ENCODE results near the gene CARD9. TPM values are rescaled to one million over a fixed set of nuclear protein-coding genes. Genes with fewer than 3 reads are reported as not detected.

Gene CARD9
- total and polyA plus RNA-seq, 2 of the 8 experiments (the other 6 are each of a cell fraction or from before 2014, with no cell fraction given) = 0.15 to 1.1 TPM

GRCh38 chr9:136380381-136380780, 6.9 kb upstream of the CARD9 start:
- no peak overlapping the region for H3K9ac ChIP-seq (replicated peaks in 1 of 4; ENCODE audit: extremely low read depth in 1 of 4, low read depth in 3 of 4, low read length in 3 of 4)
- ChIA-PET POLR2A (ENCODE audit: partially characterized antibody) (interaction anchor here (1.0 to 14.0 kb wide), 10 partner anchors 7 to 59 kb away, joined by 3 to 139 read pairs (median 5); partner anchors contain the start of genes CARD9, DNLZ, INPP5E and SNAPC4), CTCF (ENCODE audit: partially characterized antibody) (interaction anchor here (1.0 to 2.2 kb wide), 4 partner anchors 9 to 68 kb away, joined by 3 to 10 read pairs (median 3); no protein-coding TSS in a partner anchor)
- H4K20me1 ChIP-seq (replicated peaks in 1 of 2; ENCODE audit: control insufficient read depth in 1 of 2, insufficient read depth in 2 of 2, low read length in 2 of 2) = peaks cover 7 to 16% of the 10 kb centered on the region in 2 experiments
- H4K5ac ChIP-seq (ENCODE audit: insufficient read length, low read depth, low read length) = no peak overlapping the region
- H3K14ac ChIP-seq (ENCODE audit: insufficient read length) = no peak overlapping the region
- H2BK20ac ChIP-seq (ENCODE audit: low read length) = no peak overlapping the region
- H2BK5ac ChIP-seq (ENCODE audit: low read depth, low read length) = no peak overlapping the region
- H3K4me1 ChIP-seq (replicated peaks in 1 of 4; ENCODE audit: control insufficient read depth in 3 of 4, insufficient read depth in 4 of 4, low read length in 3 of 4) = no peaks in the 10 kb centered on the region
- no peak for FAIRE-seq
- no peak overlapping the region for H2AFZ ChIP-seq (ENCODE audit: low read length)
- H3K4ac ChIP-seq (replicated peaks; ENCODE audit: insufficient read length, low read depth, low read length) = no peak overlapping the region
- H3K36me3 ChIP-seq (ENCODE audit: control insufficient read depth in 2 of 4, insufficient read depth in 4 of 4, low read length in 3 of 4) = peaks cover 6 to 60% (median 28%) of the 10 kb centered on the region in 4 experiments; a peak in 7 of 8 replicates
- no peak overlapping the region for H2BK120ac ChIP-seq (replicated peaks; ENCODE audit: low read depth, low read length)
- H3K9me3 ChIP-seq (ENCODE audit: insufficient read depth in 2 of 2, low read depth in 1 of 2, low read length in 1 of 2) = no peaks in the 10 kb centered on the region
- no peak overlapping the region for H3K18ac ChIP-seq (ENCODE audit: extremely low read depth, low read length)
- H4K91ac ChIP-seq (replicated peaks; ENCODE audit: insufficient read length, low read length) = no peak overlapping the region
- no peaks in the 10 kb centered on the region for H3K23me2 ChIP-seq (ENCODE audit: low read depth, low read length)
- no peak for TF ChIP-seq HDAC2 (IDR thresholded peaks at IDR 0.05; ENCODE audit: borderline replicate concordance in 1 of 2, low read depth in 2 of 2, low read length in 2 of 2)
- TF ChIP-seq EZH2 (IDR thresholded peaks at IDR 0.05; ENCODE audit: low read depth, low read length, severe bottlenecking) = no peak
- no peak for TF ChIP-seq NRF1 (IDR thresholded peaks at IDR 0.05; ENCODE audit: low read depth, low read length)
- no peak for TF ChIP-seq TCF12 (IDR thresholded peaks at IDR 0.05; ENCODE audit: low read depth, low read length)
- no peak for TF ChIP-seq CTCF (IDR thresholded peaks at IDR 0.05; ENCODE audit: control extremely low read depth in 1 of 3, insufficient read depth in 1 of 3, low read depth in 1 of 3, low read length in 3 of 3)
- no peak for TF ChIP-seq CBX8 (IDR thresholded peaks at IDR 0.05; ENCODE audit: borderline replicate concordance, low read depth, low read length)
- no peak for TF ChIP-seq RBBP5 (IDR thresholded peaks at IDR 0.05; ENCODE audit: borderline replicate concordance, low read depth, low read length)
- no peak for TF ChIP-seq ATF3 (IDR thresholded peaks at IDR 0.05; ENCODE audit: insufficient read depth, low read depth, low read length)
- no peak for TF ChIP-seq SIRT6 (IDR thresholded peaks at IDR 0.05; ENCODE audit: low read length)
- no peak for TF ChIP-seq TBP (IDR thresholded peaks at IDR 0.05; ENCODE audit: low read depth, low read length)
- H3K27me3 ChIP-seq (replicated peaks in 1 of 4; ENCODE audit: control insufficient read depth in 3 of 4, extremely low read depth in 1 of 4, insufficient read depth in 3 of 4, low read length in 3 of 4) = no peaks in the 10 kb centered on the region
- no peak overlapping the region for H3K56ac ChIP-seq (replicated peaks; ENCODE audit: insufficient read length, low read depth, low read length)
- H3K27ac ChIP-seq (ENCODE audit: low read depth, low read length) = no peak overlapping the region
- H3K23ac ChIP-seq (ENCODE audit: insufficient read length) = no peak overlapping the region
- no peak overlapping the region for H3K4me3 ChIP-seq (ENCODE audit: extremely low read depth in 1 of 4, insufficient read depth in 2 of 4, low read depth in 3 of 4, low read length in 4 of 4)
- no peaks in the 10 kb centered on the region for H3K79me2 ChIP-seq (ENCODE audit: control insufficient read depth in 1 of 2, insufficient read depth in 2 of 2, low read length in 2 of 2)
- H2AK5ac ChIP-seq (ENCODE audit: low read depth, low read length) = no peak overlapping the region
- 96% methylated on average over 17 of the region's 17 CpGs; no CpG with 5 or more reads in 1 of the 2 experiments for WGBS, 2 experiments (ENCODE audit: extremely low coverage in 1 of 2, insufficient coverage in 1 of 2, insufficient read length in 1 of 2, insufficient replicate concordance in 2 of 2, low coverage in 1 of 2, low lambda C conversion rate in 2 of 2, missing lambda C conversion rate in 1 of 2)
- no peak overlapping the region for H3K4me2 ChIP-seq (ENCODE audit: insufficient read depth in 1 of 2, low read depth in 2 of 2, low read length in 2 of 2)
- DNase-seq (ENCODE audit: low read depth in 1 of 2, low spot score in 2 of 2) = no peak
- H2BK12ac ChIP-seq (ENCODE audit: low read depth, low read length) = no peak overlapping the region
- H2BK15ac ChIP-seq (ENCODE audit: low read length) = no peak overlapping the region
- H4K8ac ChIP-seq (ENCODE audit: extremely low read depth, insufficient read depth, low read length) = no peak overlapping the region
- H3K79me1 ChIP-seq (ENCODE audit: low read depth, low read length) = no peaks in the 10 kb centered on the region; the same call in 1 of the 2 replicates
